GM21381 (cell line): ENCODE measurements around the gene C6orf52.
"Not testable (repeated sequence)": the region's sequence is repeated elsewhere in the genome, so short reads cannot be mapped to it uniquely, and the experiment has no call there.

Experiments used
- ATAC-seq: cut with Tn5 transposase; IDR thresholded peaks from one replicate; pipeline ENCODE4 v1.9.1; 2021; ENCODE audit warnings: mild to moderate bottlenecking, moderate library complexity; ENCODE audit not compliant: unreplicated experiment

The C6orf52 gene

GRCh38 chr6:10696655-10697054 lies 2.2 kb upstream of the C6orf52 start:
- no peak for ATAC-seq

DNA sequence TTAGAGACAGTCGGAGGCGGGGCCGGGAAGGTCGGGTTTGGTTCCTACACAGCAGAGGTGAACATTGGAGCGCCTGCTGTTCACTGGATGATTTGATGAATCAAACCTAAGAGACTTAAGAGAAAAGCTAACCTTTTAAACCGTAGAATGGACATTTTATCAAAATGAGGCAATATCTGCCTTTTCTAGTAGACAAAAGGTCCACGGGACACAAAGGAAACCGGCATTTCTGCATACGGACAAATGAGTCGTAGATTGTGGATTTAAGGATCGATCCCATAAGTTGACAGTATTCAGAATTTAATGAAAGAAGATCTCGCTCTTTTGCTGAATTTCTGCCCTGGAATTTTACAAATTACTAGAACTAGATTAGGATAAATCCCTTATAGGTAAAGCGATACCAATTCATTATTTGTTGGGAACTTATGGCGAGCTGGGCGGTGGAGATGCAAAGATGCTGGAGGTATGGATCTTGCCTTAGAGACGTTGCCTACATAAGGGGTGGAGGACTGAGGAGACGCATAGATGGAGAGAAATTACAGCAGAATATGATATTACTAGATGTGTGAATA lies 756 bp upstream of the C6orf52 start:
- no peak for ATAC-seq

- no peak for ATAC-seq
These were observed 1.4 kb downstream of the C6orf52 start for GRCh38 chr6:10692965-10693538.

GRCh38 chr6:10690651-10691445 lies 3.6 kb downstream of the C6orf52 start:
- ATAC-seq = no peak

GRCh38 chr6:10687582-10687981 lies 6.8 kb downstream of the C6orf52 start:
- ATAC-seq = no peak

DNA sequence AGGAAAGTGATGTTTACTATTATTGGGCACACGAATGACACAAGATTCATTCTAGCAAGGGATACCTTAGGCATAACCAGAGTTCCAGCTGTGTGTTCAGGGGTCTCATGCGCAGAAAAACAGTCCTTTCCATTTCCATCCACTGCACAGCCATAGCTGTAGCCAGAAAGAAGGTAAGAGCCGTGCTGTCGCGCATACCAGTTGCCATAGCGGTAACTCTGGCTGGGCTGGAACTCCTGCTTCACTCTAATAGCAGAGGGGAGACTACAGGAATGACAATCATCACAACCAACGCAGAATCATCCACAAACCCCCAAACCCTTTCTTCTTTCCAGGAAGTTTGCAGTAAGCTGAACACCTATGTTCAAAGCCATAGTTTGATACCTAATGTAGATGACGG lies 7.5 kb downstream of the C6orf52 start:
- no peak for ATAC-seq

- ATAC-seq = no peak
These were observed 9.1 kb downstream of the C6orf52 start for GRCh38 chr6:10685092-10685915.

DNA sequence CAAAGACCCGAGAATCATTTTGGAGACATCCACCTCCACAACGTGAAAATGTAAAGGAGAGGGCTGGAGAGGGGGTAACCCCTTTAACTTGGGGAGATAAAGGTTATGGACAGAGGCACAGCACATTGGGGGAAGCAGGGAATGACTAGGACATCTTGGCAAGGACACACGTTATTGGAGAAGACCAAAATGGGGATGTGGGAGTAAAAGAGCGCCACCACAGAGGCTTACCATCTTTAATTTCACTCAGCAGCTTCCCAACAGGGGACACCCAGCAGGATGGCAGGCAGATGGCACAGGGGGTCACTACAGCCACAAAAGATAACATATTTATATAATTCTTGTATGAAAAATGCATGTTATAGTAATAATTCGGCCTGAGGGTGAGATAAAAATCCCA lies 9.8 kb downstream of the C6orf52 start:
- no peak for ATAC-seq

- no peak for ATAC-seq
These were observed 11.9 kb downstream of the C6orf52 start for GRCh38 chr6:10682355-10682988.

GRCh38 chr6:10681795-10682194 lies 12.6 kb downstream of the C6orf52 start:
- no peak for ATAC-seq

DNA sequence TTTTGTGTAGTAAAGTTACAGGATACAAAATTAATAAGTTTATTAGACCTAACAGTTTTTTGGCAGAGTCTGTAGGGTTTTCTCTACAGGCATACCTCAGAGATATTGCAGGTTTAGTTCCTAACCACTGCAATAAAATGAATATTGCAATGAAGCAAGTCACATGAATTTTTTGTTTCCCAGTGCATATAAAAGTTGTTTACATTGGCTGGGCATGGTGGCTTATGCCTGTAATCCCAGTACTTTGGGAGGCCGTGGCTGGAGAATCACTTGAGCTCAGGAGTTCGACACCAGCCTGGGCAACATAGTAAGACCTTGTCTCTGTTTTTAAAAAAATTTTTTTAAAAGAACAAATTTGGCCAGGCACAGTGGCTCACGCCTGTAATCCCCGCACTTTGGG lies 16.0 kb downstream of the C6orf52 start:
- ATAC-seq = no peak

DNA sequence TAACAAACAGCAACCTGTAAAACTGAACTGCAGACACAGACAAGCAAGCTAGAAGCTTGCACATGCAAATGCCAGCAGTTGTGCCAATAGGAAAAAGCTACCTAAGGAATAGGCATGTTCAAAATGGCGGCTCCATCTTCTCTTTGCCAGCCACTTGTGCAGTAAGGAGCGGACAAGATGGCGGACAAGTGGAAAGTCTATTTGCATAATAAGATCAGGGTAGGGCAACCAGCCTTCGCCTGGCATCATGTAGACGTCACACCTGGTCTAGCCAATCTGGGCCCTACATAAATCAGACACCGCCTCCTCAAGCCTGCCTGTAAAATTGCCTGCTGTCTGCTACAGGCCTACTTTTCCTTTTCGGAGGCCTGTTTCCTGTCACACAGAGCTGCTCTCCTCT lies 18.0 kb downstream of the C6orf52 start:
- ATAC-seq = no peak

- no peak for ATAC-seq
These were observed 26.1 kb downstream of the C6orf52 start for GRCh38 chr6:10668126-10668917.

- not testable (repeated sequence) for ATAC-seq
These were observed 28.8 kb downstream of the C6orf52 start for GRCh38 chr6:10665595-10665994.

DNA sequence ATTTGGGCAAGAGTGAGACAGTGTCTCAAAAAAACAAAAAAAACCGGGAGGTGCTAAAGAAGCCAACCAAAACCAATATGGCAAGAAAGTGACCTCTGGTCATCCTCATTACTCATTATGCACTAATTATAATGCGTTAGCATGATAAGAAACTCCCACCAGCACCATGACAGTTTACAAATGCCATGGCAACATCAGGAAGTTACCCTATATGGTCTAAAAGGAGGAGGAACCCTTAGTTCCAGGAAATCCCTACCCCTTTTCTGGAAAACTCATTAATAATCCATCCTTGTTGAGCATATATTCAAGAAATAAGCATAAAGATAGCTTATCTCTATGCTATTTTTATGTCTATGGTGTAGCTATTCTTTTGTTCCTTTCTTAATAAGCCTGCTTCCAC lies 31.7 kb downstream of the C6orf52 start:
- ATAC-seq = no peak

GRCh38 chr6:10662207-10662606 lies 32.2 kb downstream of the C6orf52 start:
- no peak for ATAC-seq

GRCh38 chr6:10660431-10661191 lies 33.8 kb downstream of the C6orf52 start:
- not testable (repeated sequence) for ATAC-seq

- ATAC-seq = no peak
These were observed 34.6 kb downstream of the C6orf52 start for GRCh38 chr6:10659699-10660348.
